Ecto neural progenitor cell (in vitro differentiated cells): ENCODE results near the gene ELOF1.
"Not testable (repeated sequence)": the region's sequence is repeated elsewhere in the genome, so short reads cannot be mapped to it uniquely, and the experiment has no call there.

Source experiments
- DNase-seq: peaks from one replicate; pipeline ENCODE4 v3.0.0-alpha.2; 2018; ENCODE audit warnings: low spot score

The ELOF1 gene

GRCh38 chr19:11558881-11559828 lies at the start of gene ELOF1:
TSS of gene ELOF1 (minus strand) at chr19:11559230. CDS start at chr19:11554347, 4,883 bp downstream.
- peak; percentile 97 for DNase-seq

DNA sequence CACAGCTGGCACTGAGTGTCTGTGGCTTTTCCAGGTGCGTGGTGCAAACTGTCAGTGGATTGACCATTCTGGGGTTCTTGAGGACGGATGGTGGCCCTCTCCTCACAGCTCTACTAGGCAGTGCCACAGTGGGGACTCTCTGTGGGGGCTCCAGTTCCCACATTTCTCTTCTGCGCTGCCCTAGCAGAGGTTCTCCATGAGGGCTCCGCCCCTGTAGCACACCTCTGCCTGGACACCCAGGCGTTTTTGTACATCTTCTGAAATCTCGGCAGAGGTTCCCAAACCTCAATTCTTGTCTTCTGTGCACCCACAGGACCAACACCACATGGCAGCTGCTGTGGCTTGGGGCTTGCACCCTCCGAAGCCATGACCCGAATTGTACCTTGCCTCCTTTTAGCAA lies 47.5 kb upstream of the ELOF1 start:
- no peak for DNase-seq

DNA sequence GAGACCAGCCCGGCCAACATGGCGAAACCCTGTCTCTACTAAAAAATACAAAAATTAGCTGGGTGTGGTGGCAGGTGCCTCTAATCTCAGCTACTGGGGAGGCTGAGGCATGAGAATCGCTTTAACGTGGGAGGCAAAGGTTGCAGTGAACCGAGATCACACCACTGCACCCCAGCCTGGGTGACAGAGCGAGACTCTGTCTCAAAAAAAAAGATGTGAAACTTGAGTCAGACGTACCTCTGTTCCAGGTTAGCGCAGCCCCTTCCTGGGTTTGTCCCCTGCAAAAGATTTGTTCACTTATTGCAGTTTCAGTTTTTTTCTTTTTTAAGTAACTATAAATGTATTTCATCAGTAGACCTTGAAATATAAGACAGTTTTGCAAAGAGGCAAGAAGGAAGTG lies 40.7 kb upstream of the ELOF1 start:
- not testable (repeated sequence) for DNase-seq

DNA sequence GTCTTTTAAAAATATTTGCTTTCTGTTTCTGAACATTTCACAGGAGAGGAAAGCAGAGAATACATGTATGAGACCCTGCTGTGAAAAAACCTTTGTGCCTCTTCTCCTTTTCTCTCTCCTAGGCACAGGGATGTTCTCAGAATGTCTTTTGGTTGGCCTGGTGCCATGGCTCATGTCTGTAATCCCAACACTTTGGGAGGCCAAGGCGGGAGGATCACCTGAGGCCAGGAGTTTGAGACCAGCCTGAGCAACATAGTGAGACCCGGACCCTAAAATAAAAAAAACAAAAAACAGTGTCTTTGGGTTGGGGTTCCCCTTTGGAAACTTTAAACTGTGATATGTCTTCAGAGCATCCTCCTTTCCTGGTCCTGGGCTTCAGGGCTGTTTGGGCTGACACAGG lies 39.7 kb upstream of the ELOF1 start:
- no peak for DNase-seq

- DNase-seq, result no peak
These were observed 39.1 kb upstream of the ELOF1 start for GRCh38 chr19:11598103-11598483.

- DNase-seq, result peak; percentile 98
These were observed 38.4 kb upstream of the ELOF1 start, which contains the start of gene ZNF627 for GRCh38 chr19:11597202-11598102. TSS of gene ZNF627 (plus strand) at chr19:11597483. CDS start at chr19:11597628, 145 bp downstream.

GRCh38 chr19:11596156-11596555 lies 37.1 kb upstream of the ELOF1 start:
- no peak for DNase-seq

- no peak for DNase-seq
These were observed 35.1 kb upstream of the ELOF1 start for GRCh38 chr19:11594084-11594483.

- no peak for DNase-seq
These were observed 29.1 kb upstream of the ELOF1 start for GRCh38 chr19:11587975-11588631.

GRCh38 chr19:11587302-11587974 lies 28.4 kb upstream of the ELOF1 start:
- DNase-seq, result peak; percentile 85

- DNase-seq, result no peak
These were observed 27.3 kb upstream of the ELOF1 start for GRCh38 chr19:11586331-11586730.

- DNase-seq, result no peak
These were observed 22.7 kb upstream of the ELOF1 start for GRCh38 chr19:11581740-11582139.

DNA sequence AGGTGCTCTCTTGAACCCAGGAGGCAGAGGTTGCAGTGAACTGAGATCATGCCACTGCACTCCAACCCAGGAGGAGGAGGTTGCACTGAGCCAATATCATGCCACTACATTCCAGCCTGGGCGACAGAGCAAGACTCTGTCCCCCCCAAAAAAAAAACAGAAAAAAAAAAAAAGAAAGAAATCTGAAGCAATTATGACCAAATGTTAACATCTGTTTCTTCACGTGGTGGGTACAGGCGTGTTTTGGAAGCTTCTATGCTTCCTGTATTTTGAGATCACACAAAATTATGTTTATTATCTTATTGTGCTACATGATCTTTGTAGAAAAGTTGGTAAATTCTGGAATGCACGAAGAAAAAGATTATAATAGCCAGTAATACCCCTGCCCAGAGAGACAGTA lies 21.1 kb upstream of the ELOF1 start:
- DNase-seq, result no peak

- no peak for DNase-seq
These were observed 19.5 kb upstream of the ELOF1 start for GRCh38 chr19:11578258-11579142.

DNA sequence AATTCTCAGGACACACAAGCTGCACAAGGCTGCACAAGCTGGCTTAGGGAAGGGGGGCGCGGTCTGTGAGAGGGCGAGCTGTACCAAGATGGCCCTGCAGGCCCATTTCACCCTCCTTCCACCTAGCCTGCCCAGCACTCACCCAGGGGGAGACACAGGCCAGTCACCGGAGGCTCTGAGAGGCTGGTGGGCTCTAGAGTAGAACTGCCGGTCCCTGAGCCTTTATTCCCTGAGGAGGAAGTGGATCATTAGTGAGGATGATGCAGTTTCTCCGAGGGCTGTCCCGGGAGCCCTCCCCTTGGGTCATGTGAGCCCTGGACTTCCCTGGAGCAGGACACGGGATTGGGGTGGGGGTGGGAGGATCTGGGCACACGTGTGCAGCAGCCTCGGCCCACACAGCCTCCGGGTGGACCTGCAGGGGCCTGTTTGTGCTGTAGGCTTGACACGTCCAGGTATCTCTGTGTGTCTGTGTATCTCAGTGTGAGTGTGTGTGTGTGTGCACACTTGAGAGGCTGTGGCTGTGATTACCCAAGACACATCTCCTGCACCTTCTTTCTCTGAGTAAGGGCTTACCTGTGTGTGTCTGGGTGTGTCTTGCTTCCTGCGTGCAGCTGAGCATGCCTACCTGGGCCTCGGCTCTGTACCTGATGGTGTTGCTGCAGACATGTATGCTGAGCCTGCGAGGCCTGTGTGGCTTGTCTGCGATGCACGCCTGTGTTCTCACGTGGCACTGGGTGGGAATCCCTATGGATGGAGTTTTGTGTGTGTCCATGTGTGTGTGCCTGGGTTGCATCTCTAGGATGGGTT lies 18.6 kb upstream of the ELOF1 start, which contains the start of gene ACP5:
Gene ACP5, minus strand, starts transcription at position 195 of the 807 bp plus-strand sequence. CDS start 328 bp downstream, outside the sequence.
- no peak for DNase-seq

GRCh38 chr19:11576227-11576626 lies 17.2 kb upstream of the ELOF1 start:
- no peak for DNase-seq

DNA sequence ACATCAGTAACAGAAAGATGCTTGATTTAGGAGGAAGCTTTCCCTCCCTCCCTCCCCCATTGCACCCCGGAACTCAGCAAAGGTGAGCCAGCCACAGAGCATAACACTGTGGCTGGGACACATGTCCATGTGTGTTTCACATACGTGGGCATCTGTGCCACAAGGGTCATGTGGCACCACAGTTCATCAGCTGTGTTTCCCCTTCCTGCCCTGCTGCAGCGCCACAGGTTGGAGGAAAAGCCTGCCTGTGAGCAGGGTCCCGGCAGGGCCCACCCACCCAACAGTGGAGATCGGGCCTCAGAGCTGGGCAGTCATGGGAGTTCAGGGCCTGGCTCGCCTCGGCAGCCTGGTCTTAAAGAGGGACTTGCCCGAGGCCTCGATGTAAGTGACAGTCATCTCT lies 15.7 kb upstream of the ELOF1 start:
- DNase-seq, result no peak

DNA sequence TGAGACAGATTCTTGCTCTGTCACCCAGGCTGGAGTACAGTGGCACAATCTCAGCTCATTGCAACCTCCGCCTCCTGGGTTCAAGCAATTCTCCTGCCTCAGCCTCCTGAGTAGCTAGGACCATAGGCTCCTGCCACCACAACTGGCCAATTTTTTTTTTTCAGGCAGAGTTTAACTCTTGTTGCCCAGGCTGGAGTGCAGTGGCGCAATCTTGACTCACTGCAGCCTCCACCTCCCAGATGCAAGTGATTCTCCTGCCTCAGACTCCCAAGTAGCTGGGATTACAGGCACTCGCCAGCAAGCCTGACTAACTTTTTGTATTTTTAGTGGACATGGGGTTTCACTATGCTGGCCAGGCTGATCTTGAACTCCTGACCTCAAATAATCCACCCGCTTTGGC lies 14.7 kb upstream of the ELOF1 start:
- not testable (repeated sequence) for DNase-seq

- DNase-seq, result not testable (repeated sequence)
These were observed 14.3 kb upstream of the ELOF1 start for GRCh38 chr19:11573354-11573753.
